Kidney epithelial cell (primary cell): ENCODE measurements around the gene TRAPPC5. TPM values are rescaled to one million over a fixed set of nuclear protein-coding genes. Genes with fewer than 3 reads are reported as not detected.

Source experiments
- total RNA-seq: library from RNA; depleted of rRNA; stranded (reverse); fragments of >200 nt; gene quantifications from 2 replicates; pipeline ENCODE4 v1.2.3, GENCODE V29; 2015

The TRAPPC5 gene
- total RNA-seq, 1 donor from 2014 or later: 117 TPM

Other genes with a start within 250 kb of the TRAPPC5 start
- gene PEX11G, start 191.8 kb upstream of the TRAPPC5 start, total RNA-seq: 5.5 and 8.9 TPM in 2 replicates
- gene ZNF358, start 164.7 kb upstream of the TRAPPC5 start, total RNA-seq: 67.4 and 76.1 TPM in 2 replicates
- gene MCOLN1, start 158.2 kb upstream of the TRAPPC5 start, total RNA-seq: 13.7 and 15.3 TPM in 2 replicates
- 134 and 163 TPM in 2 replicates for gene PNPLA6, start 145.1 kb upstream of the TRAPPC5 start, total RNA-seq
- gene CAMSAP3, start 85.0 kb upstream of the TRAPPC5 start, total RNA-seq: 12.6 and 17.2 TPM in 2 replicates
- 48.1 and 53.5 TPM in 2 replicates for gene XAB2, start 51.3 kb upstream of the TRAPPC5 start, total RNA-seq
- gene PET100, start 51.0 kb upstream of the TRAPPC5 start, total RNA-seq: 9.9 and 30.2 TPM in 2 replicates
- 0.75 TPM in 1 of 2 replicates, not detected in the other for gene PCP2, start 47.1 kb upstream of the TRAPPC5 start, total RNA-seq
- gene STXBP2, start 43.7 kb upstream of the TRAPPC5 start, total RNA-seq: 65.7 and 73.9 TPM in 2 replicates
- gene RETN, start 11.8 kb upstream of the TRAPPC5 start, total RNA-seq: 1.7 TPM in 1 of 2 replicates, not detected in the other
- not detected in 2 replicates for gene MCEMP1, start 3.7 kb upstream of the TRAPPC5 start, total RNA-seq
- not detected in 2 replicates for gene FCER2, start 21.3 kb downstream of the TRAPPC5 start, total RNA-seq
- gene CLEC4G, start 51.3 kb downstream of the TRAPPC5 start, total RNA-seq: not detected in 2 replicates
- gene CD209, start 66.7 kb downstream of the TRAPPC5 start, total RNA-seq: 0.04 and 0.07 TPM in 2 replicates
- gene CLEC4M, start 82.4 kb downstream of the TRAPPC5 start, total RNA-seq: 0.27 TPM in 1 of 2 replicates, not detected in the other
- 9.9 and 16.4 TPM in 2 replicates for gene EVI5L, start 149.4 kb downstream of the TRAPPC5 start, total RNA-seq
- 1.0 and 1.2 TPM in 2 replicates for gene PRR36, start 193.6 kb downstream of the TRAPPC5 start, total RNA-seq
- 11.6 and 15.1 TPM in 2 replicates for gene LRRC8E, start 207.7 kb downstream of the TRAPPC5 start, total RNA-seq
- 15.0 and 19.7 TPM in 2 replicates for gene MAP2K7, start 223.0 kb downstream of the TRAPPC5 start, total RNA-seq
- 0.14 and 4.5 TPM in 2 replicates for gene TGFBR3L, start 234.0 kb downstream of the TRAPPC5 start, total RNA-seq
- gene SNAPC2, start 239.5 kb downstream of the TRAPPC5 start, total RNA-seq: 32.0 and 33.3 TPM in 2 replicates
- gene CTXN1, start 245.3 kb downstream of the TRAPPC5 start, total RNA-seq: 15.7 and 16.1 TPM in 2 replicates